ENCODE measurements around the gene EPHA2.

EPHA2 gene

GRCh38 chr1:16133007-16133961 lies 22.6 kb downstream of the EPHA2 start:
- no peak for DNase-seq

- no peak for DNase-seq
Measured at GRCh38 chr1:16132325-16132785, 23.5 kb downstream of the EPHA2 start.

GRCh38 chr1:16131636-16132324 lies 24.1 kb downstream of the EPHA2 start:
- no peak for DNase-seq

GRCh38 chr1:16130827-16131226 lies 25.0 kb downstream of the EPHA2 start:
- DNase-seq = no peak

- no peak for DNase-seq
Measured at GRCh38 chr1:16129921-16130543, 25.8 kb downstream of the EPHA2 start.

- no peak for DNase-seq
Measured at GRCh38 chr1:16129316-16129715, 26.6 kb downstream of the EPHA2 start.

GRCh38 chr1:16128338-16128741 lies 27.5 kb downstream of the EPHA2 start:
- no peak for DNase-seq

- DNase-seq = no peak
Measured at GRCh38 chr1:16127676-16128337, 28.1 kb downstream of the EPHA2 start.

- no peak for DNase-seq
Measured at GRCh38 chr1:16126743-16127515, 28.9 kb downstream of the EPHA2 start.

- no peak for DNase-seq
Measured at GRCh38 chr1:16126160-16126559, 29.7 kb downstream of the EPHA2 start.

GRCh38 chr1:16125483-16125882 lies 30.4 kb downstream of the EPHA2 start:
- DNase-seq = no peak

- DNase-seq = no peak
Measured at GRCh38 chr1:16125088-16125470, 30.8 kb downstream of the EPHA2 start.

GRCh38 chr1:16124377-16125087 lies 31.3 kb downstream of the EPHA2 start:
- no peak for DNase-seq

GRCh38 chr1:16122916-16123315 lies 33.0 kb downstream of the EPHA2 start:
- no peak for DNase-seq

GRCh38 chr1:16122350-16122881 lies 33.5 kb downstream of the EPHA2 start:
- no peak for DNase-seq

GRCh38 chr1:16120940-16121410 lies 34.9 kb downstream of the EPHA2 start:
- no peak for DNase-seq

GRCh38 chr1:16120407-16120806 lies 35.5 kb downstream of the EPHA2 start:
- DNase-seq = no peak

GRCh38 chr1:16119926-16120325 lies 35.9 kb downstream of the EPHA2 start:
- DNase-seq = no peak

GRCh38 chr1:16119504-16119903 lies 36.4 kb downstream of the EPHA2 start:
- DNase-seq = no peak

GRCh38 chr1:16118706-16119105 lies 37.2 kb downstream of the EPHA2 start:
- DNase-seq = no peak

- no peak for DNase-seq
Measured at GRCh38 chr1:16117936-16118335, 37.9 kb downstream of the EPHA2 start.

Measured in NCI-H446 treated with DMSO at 0.1 percent for 48 hours (cell line).